CD4-positive, alpha-beta T cell (primary cell): ENCODE data around the gene ZNF385D. TPM values are rescaled to one million over a fixed set of nuclear protein-coding genes. Genes with fewer than 3 reads are reported as not detected.

Source experiments
- ATAC-seq: fragments of 200-7000 bp; cut with Tn5 transposase; one replicate; pipeline ENCODE4 v1.10.0; 2022; ENCODE audit warnings: mild to moderate bottlenecking; ENCODE audit not compliant: poor library complexity
- CTCF ChIA-PET: fragments of 350-600 bp; sonication (Branson Sonifier 250); formaldehyde crosslinking; loops from one replicate; lab custom pipeline; 2021; ENCODE audit warnings: antibody characterized with exemption, inconsistent platforms; lab: Charles Lee
- POLR2A ChIA-PET: fragments of 350-600 bp; sonication (Branson Sonifier 250); formaldehyde crosslinking; loops from one replicate; lab custom pipeline; 2021; ENCODE audit warnings: antibody characterized with exemption, inconsistent platforms; lab: Charles Lee
- DNase-seq, 14 experiments: peaks; one replicate each; pipeline ENCODE4 v3.0.0-alpha.2; 2013 to 2020; ENCODE audit warnings: mixed read lengths in 2 of 14
- H3K27ac ChIP-seq, 2 donors: one replicate each; pipeline versions ENCODE4 v1.5.1 to v1.7.0; 2013; ENCODE audit warnings: low read length in 2 of 2, low read depth in 1 of 2, mild to moderate bottlenecking in 1 of 2
- H3K27me3 ChIP-seq, 2 experiments: 1 replicate in 1 of 2; 2 replicates in 1 of 2; pipeline versions ENCODE4 v1.6.1 to v1.7.0; 2013; ENCODE audit warnings: low read length in 2 of 2, control low read depth in 1 of 2, mild to moderate bottlenecking in 1 of 2, moderate library complexity in 1 of 2; ENCODE audit not compliant: insufficient read depth in 2 of 2, control insufficient read depth in 1 of 2
- H3K36me3 ChIP-seq: one replicate; pipeline ENCODE4 v1.6.1; 2013; ENCODE audit warnings: low read length, control low read depth; ENCODE audit not compliant: insufficient read depth
- H3K4me1 ChIP-seq: one replicate; pipeline ENCODE4 v1.6.1; 2013; ENCODE audit warnings: low read length, control low read depth; ENCODE audit not compliant: insufficient read depth
- H3K4me3 ChIP-seq: one replicate; pipeline ENCODE4 v1.5.1; 2013; ENCODE audit warnings: mild to moderate bottlenecking, low read length, moderate library complexity
- H3K9me3 ChIP-seq, 2 experiments: 1 replicate in 1 of 2; 2 replicates in 1 of 2; pipeline versions ENCODE4 v1.6.1 to v1.7.0; 2013; ENCODE audit warnings: low read length in 2 of 2, mild to moderate bottlenecking in 2 of 2, control low read depth in 1 of 2, moderate library complexity in 1 of 2; ENCODE audit not compliant: control insufficient read depth in 1 of 2, insufficient read depth in 1 of 2
- H3K27ac Mint-ChIP-seq: one replicate; pipeline ENCODE4 v1.8.0; 2020; ENCODE audit warnings: mixed read lengths
- H3K27me3 Mint-ChIP-seq: one replicate; pipeline ENCODE4 v1.8.0; 2021; ENCODE audit warnings: mixed read lengths
- H3K36me3 Mint-ChIP-seq: one replicate; pipeline ENCODE4 v1.8.0; 2021; ENCODE audit warnings: low read depth, mixed read lengths
- H3K4me1 Mint-ChIP-seq: one replicate; pipeline ENCODE4 v1.8.0; 2021; ENCODE audit warnings: low read depth, mixed read lengths
- H3K4me3 Mint-ChIP-seq: one replicate; pipeline ENCODE4 v1.8.0; 2020; ENCODE audit warnings: mild to moderate bottlenecking, mixed read lengths
- H3K9me3 Mint-ChIP-seq: one replicate; pipeline ENCODE4 v1.8.0; 2020; ENCODE audit warnings: mixed read lengths
- intact Hi-C, 2 experiments: fragments of 100-400 bp; cut with DNase I in 1 of 2; cut with micrococcal nuclease in 1 of 2; formaldehyde crosslinking; loops; one replicate each; pipeline versions ENCODE4 v1.15.1 to v1.9.0; 2023 to 2025; cut with DNase I, micrococcal nuclease
- total RNA-seq, 174 experiments: library from RNA in 2 of 174; stranded (reverse) in 2 of 174; gene quantifications; one replicate each; pipeline ENCODE4 v1.2.3 and lab custom pipeline; 2021 to 2026
- TF ChIP-seq, protein P1 (sequence below): fragments of 200-600 bp; IDR thresholded peaks from one replicate; pipeline ENCODE4 v1.8.0; 2022; ENCODE audit warnings: antibody characterized with exemption, mild to moderate bottlenecking

ZNF385D gene
- total RNA-seq, 2 experiments from 2014 or later = not detected

GRCh38 chr3:21477541-21478288 is 273.3 kb downstream of the ZNF385D start:
- H3K9me3 ChIP-seq = no peaks in the 10 kb centered on the region
- Mint-ChIP-seq H3K27me3 (no peaks in the 10 kb centered on the region), H3K27ac (no peak overlapping the region), H3K4me3 (no peak overlapping the region), H3K36me3 (no peaks in the 10 kb centered on the region), H3K4me1 (no peaks in the 10 kb centered on the region), H3K9me3 (no peaks in the 10 kb centered on the region)
- H3K4me1 ChIP-seq = no peaks in the 10 kb centered on the region
- DNase-seq = no peak
- no peak overlapping the region for H3K27ac ChIP-seq
- TF ChIP-seq, protein P1, sequence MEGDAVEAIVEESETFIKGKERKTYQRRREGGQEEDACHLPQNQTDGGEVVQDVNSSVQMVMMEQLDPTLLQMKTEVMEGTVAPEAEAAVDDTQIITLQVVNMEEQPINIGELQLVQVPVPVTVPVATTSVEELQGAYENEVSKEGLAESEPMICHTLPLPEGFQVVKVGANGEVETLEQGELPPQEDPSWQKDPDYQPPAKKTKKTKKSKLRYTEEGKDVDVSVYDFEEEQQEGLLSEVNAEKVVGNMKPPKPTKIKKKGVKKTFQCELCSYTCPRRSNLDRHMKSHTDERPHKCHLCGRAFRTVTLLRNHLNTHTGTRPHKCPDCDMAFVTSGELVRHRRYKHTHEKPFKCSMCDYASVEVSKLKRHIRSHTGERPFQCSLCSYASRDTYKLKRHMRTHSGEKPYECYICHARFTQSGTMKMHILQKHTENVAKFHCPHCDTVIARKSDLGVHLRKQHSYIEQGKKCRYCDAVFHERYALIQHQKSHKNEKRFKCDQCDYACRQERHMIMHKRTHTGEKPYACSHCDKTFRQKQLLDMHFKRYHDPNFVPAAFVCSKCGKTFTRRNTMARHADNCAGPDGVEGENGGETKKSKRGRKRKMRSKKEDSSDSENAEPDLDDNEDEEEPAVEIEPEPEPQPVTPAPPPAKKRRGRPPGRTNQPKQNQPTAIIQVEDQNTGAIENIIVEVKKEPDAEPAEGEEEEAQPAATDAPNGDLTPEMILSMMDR = no peak
- H3K36me3 ChIP-seq = no peaks in the 10 kb centered on the region
- intact Hi-C loops = no loop called here
- H3K4me3 ChIP-seq = no peak overlapping the region
- POLR2A ChIA-PET = no interaction called here
- no peak for ATAC-seq
- H3K27me3 ChIP-seq = no peaks in the 10 kb centered on the region
- CTCF ChIA-PET = no interaction called here

GRCh38 chr3:21466476-21466875 is 284.5 kb downstream of the ZNF385D start:
- ChIA-PET CTCF (no interaction called here), POLR2A (no interaction called here)
- Mint-ChIP-seq H3K27me3 (no peaks in the 10 kb centered on the region), H3K4me1 (no peaks in the 10 kb centered on the region), H3K36me3 (no peaks in the 10 kb centered on the region), H3K27ac (no peak overlapping the region), H3K4me3 (no peak overlapping the region), H3K9me3 (peaks cover 9% of the 10 kb centered on the region)
- no peak overlapping the region for H3K27ac ChIP-seq
- intact Hi-C loops = no loop called here
- H3K9me3 ChIP-seq = peaks cover 0 to 6% of the 10 kb centered on the region in 2 experiments
- no peak for DNase-seq
- TF ChIP-seq, protein P1 = no peak
- no peaks in the 10 kb centered on the region for H3K27me3 ChIP-seq
- no peak for ATAC-seq
- H3K4me3 ChIP-seq = no peak overlapping the region
- H3K4me1 ChIP-seq = no peaks in the 10 kb centered on the region
- no peaks in the 10 kb centered on the region for H3K36me3 ChIP-seq

- H3K36me3 Mint-ChIP-seq = no peaks in the 10 kb centered on the region
Measured at GRCh38 chr3:21464746-21465145, 286.3 kb downstream of the ZNF385D start.

More at GRCh38 chr3:21464746-21465145, 286.3 kb downstream of the ZNF385D start:
- TF ChIP-seq, protein P1 = no peak
- no peak overlapping the region for H3K4me3 Mint-ChIP-seq
- Histone ChIP-seq H3K27me3 (no peaks in the 10 kb centered on the region), H3K4me3 (no peak overlapping the region), H3K4me1 (no peaks in the 10 kb centered on the region), H3K27ac (no peak overlapping the region), H3K36me3 (no peaks in the 10 kb centered on the region), H3K9me3 (peaks cover 0 to 6% of the 10 kb centered on the region in 2 experiments)
- DNase-seq = no peak
- intact Hi-C loops = no loop called here
- H3K27ac Mint-ChIP-seq = no peak overlapping the region
- POLR2A ChIA-PET = no interaction called here
- no peaks in the 10 kb centered on the region for H3K27me3 Mint-ChIP-seq
- no peak for ATAC-seq
- CTCF ChIA-PET = no interaction called here
- H3K4me1 Mint-ChIP-seq = no peaks in the 10 kb centered on the region
- peaks cover 6% of the 10 kb centered on the region for H3K9me3 Mint-ChIP-seq
